Inferior parietal cortex (tissue), 1 donor: ENCODE data around the gene RCAN3.
"Not testable (repeated sequence)": the region's sequence is repeated elsewhere in the genome, so short reads cannot be mapped to it uniquely, and the experiment has no call there.

Source experiments
- DNase-seq: peaks from one replicate; pipeline ENCODE4 v3.0.0-alpha.2; 2016; ENCODE audit errors: extremely low spot score

Gene RCAN3

GRCh38 chr1:24513706-24514105 is 11.1 kb downstream of the RCAN3 start:
- no peak for DNase-seq

GRCh38 chr1:24514946-24515345 is 12.3 kb downstream of the RCAN3 start:
- DNase-seq = no peak

- DNase-seq = not testable (repeated sequence)
Observed at GRCh38 chr1:24515671-24516209, 13.1 kb downstream of the RCAN3 start.

GRCh38 chr1:24516506-24516905 is 13.9 kb downstream of the RCAN3 start:
- no peak for DNase-seq

GRCh38 chr1:24517898-24518297 is 15.3 kb downstream of the RCAN3 start:
- DNase-seq = no peak

- DNase-seq = not testable (repeated sequence)
Observed at GRCh38 chr1:24520282-24520681, 17.6 kb downstream of the RCAN3 start.

GRCh38 chr1:24525606-24526005 is 23.0 kb downstream of the RCAN3 start:
- DNase-seq = no peak

- DNase-seq = no peak
Observed at GRCh38 chr1:24526045-24526444, 23.4 kb downstream of the RCAN3 start.

GRCh38 chr1:24526940-24527542 is 24.4 kb downstream of the RCAN3 start:
- DNase-seq = peak; percentile 20

- DNase-seq = no peak
Observed at GRCh38 chr1:24528744-24529143, 26.1 kb downstream of the RCAN3 start.

- not testable (repeated sequence) for DNase-seq
Observed at GRCh38 chr1:24529292-24529691, 26.7 kb downstream of the RCAN3 start.

GRCh38 chr1:24535021-24535424 is 32.4 kb downstream of the RCAN3 start:
- DNase-seq = no peak

GRCh38 chr1:24535778-24536177 is 33.1 kb downstream of the RCAN3 start:
- DNase-seq = no peak

GRCh38 chr1:24536391-24536840 is 33.8 kb downstream of the RCAN3 start:
- no peak for DNase-seq

- no peak for DNase-seq
Observed at GRCh38 chr1:24540051-24540905, 37.6 kb downstream of the RCAN3 start.

GRCh38 chr1:24540906-24541710 is 38.5 kb downstream of the RCAN3 start:
- no peak for DNase-seq

- DNase-seq = peak; percentile 48
Observed at GRCh38 chr1:24541711-24542346, 39.2 kb downstream of the RCAN3 start.

GRCh38 chr1:24544239-24544638 is 41.6 kb downstream of the RCAN3 start:
- no peak for DNase-seq

- DNase-seq = no peak
Observed at GRCh38 chr1:24545662-24546061, 43.0 kb downstream of the RCAN3 start.

- no peak for DNase-seq
Observed at GRCh38 chr1:24547195-24547594, 44.6 kb downstream of the RCAN3 start.

GRCh38 chr1:24548070-24548469 is 45.4 kb downstream of the RCAN3 start:
- DNase-seq = no peak

- DNase-seq = not testable (repeated sequence)
Observed at GRCh38 chr1:24549210-24549609, 46.6 kb downstream of the RCAN3 start.
